M059J (cell line): Measurements from ENCODE around the gene TMEM272. TPM values are rescaled to one million over a fixed set of nuclear protein-coding genes. Genes with fewer than 3 reads are reported as not detected.

Experiments
- DNase-seq: peaks from one replicate; pipeline ENCODE4 v3.0.0-alpha.2; 2012; ENCODE audit warnings: low read depth
- total RNA-seq: library from RNA; depleted of rRNA; stranded (reverse); fragments of >200 nt; shearing (Covaris generic); gene quantifications from 2 replicates; pipeline ENCODE4 v1.2.3, GENCODE V29; 2014; rRNA removed

TMEM272 gene
- total RNA-seq = not detected in 2 replicates

- peak; percentile 41 for DNase-seq
These were observed at the start of gene TMEM272 for GRCh38 chr13:51844862-51845573. Gene TMEM272 (minus strand): TSS chr13:51845177. CDS start chr13:51838530, 6,647 bp downstream.

- DNase-seq = peak; percentile 5
These were observed 49.3 kb upstream of the TMEM272 start for GRCh38 chr13:51894239-51894638.

- DNase-seq = no peak
These were observed 47.7 kb upstream of the TMEM272 start for GRCh38 chr13:51892657-51893056.

- DNase-seq = no peak
These were observed 42.5 kb upstream of the TMEM272 start for GRCh38 chr13:51887468-51887867.

GRCh38 chr13:51885651-51886050, 40.7 kb upstream of the TMEM272 start:
- DNase-seq = no peak

DNA sequence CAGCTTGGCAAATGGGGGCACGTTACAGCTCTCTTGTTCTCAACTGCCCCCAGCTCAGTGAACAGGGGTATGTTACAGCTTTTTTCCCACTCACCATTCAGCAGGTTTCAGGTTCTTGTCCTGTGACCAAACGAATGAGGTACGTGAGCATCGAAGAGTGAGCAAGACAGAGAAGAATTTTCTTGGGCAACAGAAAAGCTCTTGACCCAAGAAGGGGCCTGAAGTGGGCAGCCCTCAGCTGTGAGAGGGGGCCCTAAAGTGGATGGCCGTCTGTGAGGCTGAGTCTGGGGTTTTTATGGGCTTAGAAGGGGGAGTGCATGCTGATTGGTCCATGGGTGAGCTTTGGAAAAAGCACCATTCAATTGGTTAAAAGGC, 38.2 kb upstream of the TMEM272 start:
- DNase-seq = no peak

GRCh38 chr13:51882570-51883225, 37.7 kb upstream of the TMEM272 start:
- DNase-seq = no peak

- no peak for DNase-seq
These were observed 36.3 kb upstream of the TMEM272 start for GRCh38 chr13:51881296-51881695.

DNA sequence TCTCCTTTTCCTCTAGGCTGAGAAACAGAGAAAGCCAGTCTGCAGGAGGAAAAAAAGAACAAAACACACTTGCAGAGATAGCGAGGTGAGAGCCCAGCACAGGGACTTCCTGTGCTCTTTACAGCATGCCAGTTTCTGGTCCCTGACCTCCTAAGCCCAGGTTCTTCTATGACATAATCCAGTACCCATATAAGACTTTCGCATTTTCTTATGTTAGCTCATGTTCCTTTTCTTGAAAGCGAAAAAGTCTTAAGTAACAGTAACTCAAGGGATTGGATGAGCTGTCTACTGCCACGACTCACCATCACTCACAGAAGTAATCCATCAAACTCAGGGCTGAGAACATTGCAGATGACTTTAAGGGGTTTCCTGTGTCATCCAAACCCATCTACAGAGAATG, 34.2 kb upstream of the TMEM272 start:
- DNase-seq = no peak

GRCh38 chr13:51874651-51875050, 29.7 kb upstream of the TMEM272 start:
- no peak for DNase-seq

- no peak for DNase-seq
These were observed 28.9 kb upstream of the TMEM272 start for GRCh38 chr13:51873837-51874236.

DNA sequence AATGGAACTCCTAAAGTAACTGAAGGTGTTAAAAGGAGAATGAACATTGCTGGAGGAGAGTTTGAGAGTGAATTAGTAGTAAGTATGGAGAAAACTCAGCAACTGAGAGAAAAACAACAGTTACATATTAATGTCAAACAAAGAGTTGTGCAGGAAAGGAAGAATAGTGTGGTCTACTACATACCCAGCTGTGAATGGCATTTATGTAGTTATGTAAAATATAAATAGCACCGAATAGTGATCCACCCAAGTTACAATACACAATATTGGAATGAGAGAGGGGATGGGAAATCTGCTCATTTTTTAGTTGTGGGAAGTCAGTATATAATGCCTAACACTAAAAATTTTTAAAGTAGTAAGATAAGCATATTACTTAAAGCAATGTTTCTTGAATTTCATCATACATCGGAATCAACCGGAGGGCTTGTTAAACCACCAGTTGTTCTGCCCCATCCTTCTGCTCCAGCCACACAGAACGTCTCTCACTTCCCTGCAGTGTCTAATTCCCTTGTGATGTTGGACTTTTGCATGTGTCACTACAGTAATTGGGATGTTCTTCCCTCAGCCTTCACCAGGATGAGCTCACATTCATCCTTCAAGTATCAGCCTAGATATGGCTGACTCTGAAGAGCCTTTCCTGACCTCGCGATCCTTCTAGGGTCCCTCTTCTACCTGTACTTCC, 28.3 kb upstream of the TMEM272 start:
- DNase-seq = no peak

GRCh38 chr13:51870616-51871015, 25.6 kb upstream of the TMEM272 start:
- no peak for DNase-seq

DNA sequence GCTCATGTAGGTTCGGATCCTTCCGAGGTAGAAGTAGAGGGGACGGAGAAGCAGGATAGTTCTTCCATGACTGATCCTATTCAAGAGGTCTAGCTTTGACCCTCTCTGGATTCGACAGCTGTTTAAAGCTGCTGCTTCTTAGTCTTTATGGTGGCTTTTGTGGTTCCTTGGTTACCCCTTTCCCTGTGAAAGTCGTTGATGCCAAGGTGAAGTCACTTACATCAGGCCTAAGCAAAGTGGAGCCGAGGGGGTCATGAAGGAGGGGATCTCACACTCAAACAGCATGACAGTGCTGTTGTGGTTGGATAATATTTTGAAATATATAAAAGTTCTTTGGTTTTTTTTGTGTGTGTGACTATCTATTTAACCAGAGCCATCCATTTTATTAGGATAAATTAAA, 24.9 kb upstream of the TMEM272 start:
- no peak for DNase-seq

- DNase-seq = no peak
These were observed 22.1 kb upstream of the TMEM272 start for GRCh38 chr13:51867062-51867461.

DNA sequence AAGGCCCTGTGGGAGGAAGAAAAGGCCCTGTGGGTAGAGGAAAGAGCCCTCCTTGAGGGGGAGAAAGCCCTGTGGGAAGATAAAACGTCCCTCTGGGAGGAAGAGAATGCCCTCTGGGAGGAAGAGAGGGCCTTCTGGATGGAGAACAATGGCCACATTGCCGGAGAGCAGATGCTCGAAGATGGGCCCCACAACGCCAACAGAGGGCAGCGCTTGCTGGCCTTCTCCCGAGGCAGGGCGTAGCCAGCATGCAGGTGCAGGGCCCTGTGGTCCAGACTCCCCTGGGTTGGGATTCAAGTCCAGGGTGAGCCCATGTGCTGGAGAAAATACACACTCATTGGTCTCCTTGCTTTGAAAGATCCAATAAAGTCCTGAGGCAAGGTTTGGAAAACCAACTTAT, 20.9 kb upstream of the TMEM272 start:
- no peak for DNase-seq

DNA sequence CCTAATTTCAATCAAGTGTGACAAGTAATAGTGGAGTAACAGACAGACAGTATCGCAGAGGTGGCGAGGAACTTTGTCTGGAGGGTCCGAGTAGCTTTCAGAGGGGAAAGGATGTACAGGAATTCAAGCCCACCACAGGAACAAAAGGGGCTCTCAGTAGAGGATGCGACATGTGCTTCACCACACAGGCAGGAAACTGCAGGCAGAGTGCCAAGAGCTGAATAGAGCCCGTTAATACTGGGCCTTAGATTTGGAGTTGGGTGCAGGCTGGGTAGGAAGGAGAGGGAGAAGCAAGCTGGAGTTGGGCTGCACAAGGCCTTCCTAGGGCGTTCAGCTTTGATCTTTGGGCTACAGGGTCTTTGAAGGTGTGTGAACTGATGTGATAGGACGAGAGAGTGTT, 18.0 kb upstream of the TMEM272 start:
- no peak for DNase-seq

GRCh38 chr13:51861723-51862300, 16.8 kb upstream of the TMEM272 start, which contains the start of gene CCDC70:
Gene CCDC70 (plus strand): TSS chr13:51861969. CDS start chr13:51865412, 3,443 bp downstream.
- peak; percentile 74 for DNase-seq

GRCh38 chr13:51858433-51859247, 13.7 kb upstream of the TMEM272 start:
- DNase-seq = peak; percentile 33

DNA sequence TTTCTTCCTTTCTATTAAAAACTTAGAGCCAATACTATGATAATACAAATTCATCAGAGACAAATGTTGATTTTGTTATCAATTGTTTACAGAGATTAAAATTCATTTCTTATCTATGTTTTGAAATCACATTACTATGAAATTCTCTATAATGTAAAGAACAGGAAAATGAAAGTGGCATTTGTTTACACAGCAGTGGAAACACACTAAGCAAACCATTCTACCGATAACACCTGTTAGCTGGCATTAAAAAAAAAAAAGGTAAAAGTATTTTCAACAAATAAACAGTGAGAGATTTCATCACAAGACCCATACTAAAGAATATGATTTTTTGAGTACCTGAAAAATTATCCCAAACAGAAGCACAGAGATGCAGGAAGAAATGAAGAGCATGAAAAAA, 12.0 kb upstream of the TMEM272 start:
- DNase-seq = no peak

DNA sequence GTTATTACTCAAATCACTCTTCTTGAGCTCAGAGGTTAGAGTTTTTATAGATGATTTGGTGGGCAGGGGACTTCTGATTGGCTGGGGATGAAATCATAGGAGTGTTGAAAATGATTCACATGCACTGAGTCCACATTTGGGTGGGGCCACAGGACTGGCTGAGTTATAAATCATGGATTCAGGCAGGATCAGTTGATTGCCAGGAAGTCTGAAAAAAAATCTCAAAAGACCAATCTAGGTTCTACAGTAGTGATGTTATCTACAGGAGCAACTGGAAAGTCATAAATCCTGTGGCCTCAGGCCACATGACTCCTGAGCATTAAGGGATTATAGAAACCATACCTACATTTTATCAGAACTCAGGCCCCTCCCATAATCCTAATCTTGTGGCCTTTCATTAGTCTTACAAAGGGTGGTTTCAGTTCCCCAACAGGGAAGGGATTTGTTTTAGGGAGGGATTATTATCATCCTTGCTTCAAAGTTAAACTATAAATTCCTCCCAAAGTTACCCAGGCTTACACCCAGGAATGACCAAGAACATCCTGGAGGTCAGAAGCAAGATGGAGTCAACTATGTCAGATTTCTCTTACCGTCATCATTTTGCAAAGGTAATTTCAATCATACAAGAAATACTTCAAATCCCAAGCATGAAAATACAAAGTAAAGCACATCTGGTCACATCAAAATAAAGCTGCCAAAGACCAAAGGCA, 11.2 kb upstream of the TMEM272 start:
- peak; percentile 39 for DNase-seq
